Suprapubic skin (tissue), 4 donors: ENCODE data around the gene FARSA.

Experiments
- CTCF ChIP-seq, 2 donors: fragments of 200-600 bp in 1 of 2; fragments of 450-650 bp in 1 of 2; sonication (generic) in 1 of 2; IDR thresholded peaks; one replicate each; pipeline ENCODE4 v1.5.1; 2016 to 2019; ENCODE audit warnings: antibody characterized with exemption in 2 of 2, mild to moderate bottlenecking in 1 of 2, moderate library complexity in 1 of 2
- EP300 ChIP-seq: sonication (generic); formaldehyde crosslinking; IDR thresholded peaks from one replicate; pipeline ENCODE4 v1.6.1; 2017; ENCODE audit warnings: antibody characterized with exemption
- POLR2AphosphoS5 ChIP-seq, 3 donors: sonication (generic); formaldehyde crosslinking; IDR thresholded peaks; one replicate each; pipeline ENCODE4 v1.6.1; 2017; ENCODE audit warnings: antibody characterized with exemption in 3 of 3

DNA sequence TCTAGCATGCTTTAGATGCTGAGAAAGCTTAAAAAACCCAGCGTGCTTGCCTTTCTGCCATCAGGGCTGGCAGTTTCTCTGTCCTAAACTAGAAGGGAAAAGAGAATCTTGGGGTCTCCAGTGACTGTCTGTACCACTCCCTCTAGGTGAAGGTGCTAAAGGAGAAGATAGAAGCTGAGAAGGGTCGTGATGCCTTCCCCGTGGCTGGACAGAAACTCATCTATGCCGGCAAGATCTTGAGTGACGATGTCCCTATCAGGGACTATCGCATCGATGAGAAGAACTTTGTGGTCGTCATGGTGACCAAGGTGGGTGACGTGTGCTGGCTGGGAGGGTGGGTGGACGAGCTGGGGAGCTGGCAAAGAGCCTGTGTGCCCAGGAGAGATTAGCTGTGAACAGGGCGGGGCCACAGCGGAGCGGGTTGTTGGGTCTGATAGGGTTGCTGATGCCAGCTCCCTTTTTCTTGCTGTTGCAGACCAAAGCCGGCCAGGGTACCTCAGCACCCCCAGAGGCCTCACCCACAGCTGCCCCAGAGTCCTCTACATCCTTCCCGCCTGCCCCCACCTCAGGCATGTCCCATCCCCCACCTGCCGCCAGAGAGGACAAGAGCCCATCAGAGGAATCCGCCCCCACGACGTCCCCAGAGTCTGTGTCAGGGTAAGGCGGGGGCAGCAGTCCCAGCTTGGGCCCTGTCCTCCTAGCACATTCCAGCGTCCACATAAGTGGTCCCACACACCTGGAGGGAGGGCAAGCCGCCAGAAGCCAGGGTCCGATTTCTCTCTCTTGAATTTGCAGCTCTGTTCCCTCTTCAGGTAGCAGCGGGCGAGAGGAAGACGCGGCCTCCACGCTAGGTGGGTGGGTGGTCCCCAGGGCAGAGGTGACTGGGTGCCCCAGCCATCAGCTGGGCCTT, 14.4 kb upstream of the FARSA start:
- TF ChIP-seq CTCF (IDR thresholded peaks at IDR 0.05) (no peak), EP300 (no peak), POLR2AphosphoS5 (IDR thresholded peaks at IDR 0.05) (no peak)
